Measurements from ENCODE around the gene USP4.

The USP4 gene

GRCh38 chr3:49339941-49340800, at the start of gene USP4:
Gene USP4 (minus strand): TSS chr3:49340053. CDS start chr3:49340024, 29 bp downstream.
- TF ChIP-seq CTCF (IDR thresholded peaks at IDR 0.05; ENCODE audit: borderline replicate concordance, control extremely low read depth, extremely low read depth, insufficient read depth, missing control alignments), result peak; percentile 70
- in situ Hi-C loops (cut with MboI; ENCODE audit: low sequenced_read_pairs, unreplicated experiment), result no loop called here
- DNase-seq (ENCODE audit: low spot score), result peak; percentile 95

GRCh38 chr3:49389297-49389696, 49.4 kb upstream of the USP4 start:
- TF ChIP-seq CTCF (IDR thresholded peaks at IDR 0.05; ENCODE audit: borderline replicate concordance, control extremely low read depth, extremely low read depth, insufficient read depth, missing control alignments), result no peak
- in situ Hi-C loops (cut with MboI; ENCODE audit: low sequenced_read_pairs, unreplicated experiment), result no loop called here
- DNase-seq (ENCODE audit: low spot score), result no peak

GRCh38 chr3:49388289-49388820, 48.5 kb upstream of the USP4 start:
- in situ Hi-C loops (cut with MboI; ENCODE audit: low sequenced_read_pairs, unreplicated experiment), result no loop called here
- no peak for TF ChIP-seq CTCF (IDR thresholded peaks at IDR 0.05; ENCODE audit: borderline replicate concordance, control extremely low read depth, extremely low read depth, insufficient read depth, missing control alignments)
- DNase-seq (ENCODE audit: low spot score), result no peak

GRCh38 chr3:49387721-49388120, 47.9 kb upstream of the USP4 start:
- no peak for DNase-seq (ENCODE audit: low spot score)
- no peak for TF ChIP-seq CTCF (IDR thresholded peaks at IDR 0.05; ENCODE audit: borderline replicate concordance, control extremely low read depth, extremely low read depth, insufficient read depth, missing control alignments)
- in situ Hi-C loops (cut with MboI; ENCODE audit: low sequenced_read_pairs, unreplicated experiment), result no loop called here

GRCh38 chr3:49386056-49386756, 46.4 kb upstream of the USP4 start:
- TF ChIP-seq CTCF (IDR thresholded peaks at IDR 0.05; ENCODE audit: borderline replicate concordance, control extremely low read depth, extremely low read depth, insufficient read depth, missing control alignments), result no peak
- in situ Hi-C loops (cut with MboI; ENCODE audit: low sequenced_read_pairs, unreplicated experiment), result no loop called here
- DNase-seq (ENCODE audit: low spot score), result no peak

- in situ Hi-C loops (cut with MboI; ENCODE audit: low sequenced_read_pairs, unreplicated experiment), result no loop called here
- DNase-seq (ENCODE audit: low spot score), result no peak
- TF ChIP-seq CTCF (IDR thresholded peaks at IDR 0.05; ENCODE audit: borderline replicate concordance, control extremely low read depth, extremely low read depth, insufficient read depth, missing control alignments), result no peak
Measured at GRCh38 chr3:49385617-49386016, 45.8 kb upstream of the USP4 start.
